Right lobe of liver (tissue), 6 donors: ENCODE results near the gene TRMT5. TPM values are rescaled to one million over a fixed set of nuclear protein-coding genes. Genes with fewer than 3 reads are reported as not detected.

ENCODE experiments used
- ATAC-seq, 4 donors: fragments of 200-7000 bp; cut with Tn5 transposase; one replicate each; pipeline ENCODE4 v1.9.1; 2020; ENCODE audit warnings: mild to moderate bottlenecking in 4 of 4, moderate library complexity in 4 of 4
- DNase-seq, 3 donors: peaks; one replicate each; pipeline ENCODE4 v3.0.0-alpha.2; 2020
- H3K27ac ChIP-seq, 3 donors: fragments of 200-600 bp; one replicate each; pipeline ENCODE4 v1.8.0; 2022
- H3K27me3 ChIP-seq, 2 donors: fragments of 200-600 bp; one replicate each; pipeline ENCODE4 v1.8.0; 2022
- H3K36me3 ChIP-seq, 4 donors: fragments of 200-600 bp; sonication (generic) in 1 of 4; one replicate each; pipeline versions ENCODE4 v1.5.1 to v1.8.0; 2017 to 2022; ENCODE audit warnings: control low read depth in 1 of 4
- H3K4me1 ChIP-seq, 4 donors: fragments of 200-600 bp; sonication (generic) in 1 of 4; one replicate each; pipeline versions ENCODE4 v1.5.1 to v1.8.0; 2017 to 2022; ENCODE audit warnings: control low read depth in 1 of 4
- H3K4me3 ChIP-seq, 3 donors: fragments of 200-600 bp; one replicate each; pipeline ENCODE4 v1.8.0; 2022
- H3K9me3 ChIP-seq, 4 donors: fragments of 200-600 bp; sonication (generic) in 1 of 4; one replicate each; pipeline versions ENCODE4 v1.5.1 to v1.8.0; 2017 to 2022; ENCODE audit warnings: control low read depth in 1 of 4
- POLR2A ChIP-seq: fragments of 450-650 bp; IDR thresholded peaks from one replicate; pipeline ENCODE4 v1.6.1; 2017; ENCODE audit warnings: antibody characterized with exemption, mild to moderate bottlenecking
- WGBS: methylation state at CpG from one replicate; pipeline ENCODE4 v1.1.6; 2018; ENCODE audit warnings: low coverage, low lambda C conversion rate; ENCODE audit not compliant: insufficient coverage; ENCODE audit errors: missing lambda C conversion rate; 5-methylcytosine and 5-hydroxymethylcytosine counted together
- intact Hi-C, 2 donors: fragments of 100-400 bp; cut with DNase I; formaldehyde crosslinking; loops; one replicate each; pipeline versions ENCODE4 v1.11.2 to v1.14.1; 2022
- total RNA-seq, 6 experiments: library from RNA; depleted of rRNA in 2 of 6; stranded (reverse); fragments of >200 nt in 2 of 6; fragmentation: NEBNext Ultra II Directional in 3 of 6; extraction: Animal tissue kit (Norgen Biotek cat#: 25700) in 3 of 6; gene quantifications; one replicate each; pipeline versions ENCODE4 v1.1.0 to v1.2.4, GENCODE V29; 2016 to 2023
- TF ChIP-seq, protein P1 (sequence below), 4 donors: fragments of 200-600 bp in 3 of 4; fragments of 450-650 bp in 1 of 4; IDR thresholded peaks; one replicate each; pipeline versions ENCODE4 v1.5.1 to v1.8.0; 2016 to 2022; ENCODE audit warnings: antibody characterized with exemption in 4 of 4, mild to moderate bottlenecking in 2 of 4
- donor health status: DM: no; HTN: yes; CAD: no.
- donor health status: DM: no; HTN: no; CAD: no.
- donor health status: DM: no; HTN: no; CAD: no.
- donor health status: DM: no; HTN: yes; CAD: no.
- donor health status: DM: no; HTN: yes; CAD: no.

The TRMT5 gene
- total RNA-seq, 6 experiments from 2014 or later, result 4.3 to 7.6 (median 5.5) TPM

DNA sequence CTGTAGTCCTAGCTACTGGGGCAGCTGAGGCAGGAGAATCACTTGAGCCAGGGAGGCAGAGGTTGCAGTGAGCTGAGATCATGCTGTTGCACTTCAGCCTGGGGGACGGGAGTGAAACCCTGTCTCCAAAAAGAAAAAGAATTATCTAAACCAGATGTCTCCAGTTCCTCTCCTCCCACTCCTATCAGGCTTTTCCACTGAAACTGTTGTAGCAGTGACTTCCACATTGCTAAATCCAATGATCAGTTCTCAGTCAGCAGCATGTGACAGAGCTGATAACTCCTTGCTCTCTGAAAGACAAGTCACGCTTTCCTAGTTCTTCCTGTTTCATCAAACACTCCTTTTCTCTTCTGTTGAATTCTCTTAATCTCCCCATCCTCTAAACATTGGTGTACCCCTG is 8.7 kb upstream of the TRMT5 start:
- H3K36me3 ChIP-seq, result peaks cover 0 to 8% (median 0%) of the 10 kb centered on the region in 4 donors
- H3K27me3 ChIP-seq, result no peaks in the 10 kb centered on the region
- TF ChIP-seq, protein P1, sequence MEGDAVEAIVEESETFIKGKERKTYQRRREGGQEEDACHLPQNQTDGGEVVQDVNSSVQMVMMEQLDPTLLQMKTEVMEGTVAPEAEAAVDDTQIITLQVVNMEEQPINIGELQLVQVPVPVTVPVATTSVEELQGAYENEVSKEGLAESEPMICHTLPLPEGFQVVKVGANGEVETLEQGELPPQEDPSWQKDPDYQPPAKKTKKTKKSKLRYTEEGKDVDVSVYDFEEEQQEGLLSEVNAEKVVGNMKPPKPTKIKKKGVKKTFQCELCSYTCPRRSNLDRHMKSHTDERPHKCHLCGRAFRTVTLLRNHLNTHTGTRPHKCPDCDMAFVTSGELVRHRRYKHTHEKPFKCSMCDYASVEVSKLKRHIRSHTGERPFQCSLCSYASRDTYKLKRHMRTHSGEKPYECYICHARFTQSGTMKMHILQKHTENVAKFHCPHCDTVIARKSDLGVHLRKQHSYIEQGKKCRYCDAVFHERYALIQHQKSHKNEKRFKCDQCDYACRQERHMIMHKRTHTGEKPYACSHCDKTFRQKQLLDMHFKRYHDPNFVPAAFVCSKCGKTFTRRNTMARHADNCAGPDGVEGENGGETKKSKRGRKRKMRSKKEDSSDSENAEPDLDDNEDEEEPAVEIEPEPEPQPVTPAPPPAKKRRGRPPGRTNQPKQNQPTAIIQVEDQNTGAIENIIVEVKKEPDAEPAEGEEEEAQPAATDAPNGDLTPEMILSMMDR (IDR thresholded peaks at IDR 0.05), result no peak
- no peak for TF ChIP-seq POLR2A
- intact Hi-C loops, result no loop called here
- no peak for DNase-seq
- H3K4me3 ChIP-seq, result no peak overlapping the region
- H3K9me3 ChIP-seq, result no peaks in the 10 kb centered on the region
- 79% methylated on average over 1 of the region's 2 CpGs for WGBS
- peak in 2 of 4 donors; percentile 39 to 48 for ATAC-seq
- H3K27ac ChIP-seq, result no peak overlapping the region
- H3K4me1 ChIP-seq, result no peaks in the 10 kb centered on the region

GRCh38 chr14:60986500-60986899 is 5.6 kb upstream of the TRMT5 start:
- ATAC-seq, result no peak
- H3K36me3 ChIP-seq, result peaks cover 0 to 8% (median 0%) of the 10 kb centered on the region in 4 donors
- H3K4me1 ChIP-seq, result peaks cover 0 to 6% (median 2%) of the 10 kb centered on the region in 4 donors
- no peak for DNase-seq
- H3K27ac ChIP-seq, result no peak overlapping the region
- WGBS, result 100% methylated on average over 2 of the region's 2 CpGs
- no peak for TF ChIP-seq POLR2A
- TF ChIP-seq, protein P1 (IDR thresholded peaks at IDR 0.05), result no peak
- no peak overlapping the region for H3K4me3 ChIP-seq
- H3K27me3 ChIP-seq, result no peaks in the 10 kb centered on the region
- H3K9me3 ChIP-seq, result no peaks in the 10 kb centered on the region
- intact Hi-C loops, result no loop called here

DNA sequence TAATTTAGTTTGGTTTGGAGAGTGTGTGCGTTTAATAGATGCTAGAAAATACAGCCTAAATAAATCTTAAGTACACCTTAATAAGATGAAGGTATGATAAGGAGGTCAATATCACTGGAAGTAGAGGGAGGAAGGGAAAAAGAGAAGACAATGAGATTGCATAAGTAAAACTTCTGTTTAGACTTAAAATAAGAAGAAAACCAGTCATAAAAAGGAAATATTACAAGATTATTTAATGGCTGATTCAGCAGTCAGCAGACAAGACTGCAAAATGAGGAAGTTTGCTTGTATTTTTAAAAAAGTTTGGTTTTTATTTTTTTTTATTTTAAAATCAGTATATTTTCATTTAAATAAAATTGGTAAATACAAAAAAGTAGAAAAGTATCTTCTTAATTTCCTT is 3.3 kb upstream of the TRMT5 start:
- WGBS, result 77% methylated on average over 1 of the region's 1 CpG
- ATAC-seq, result no peak
- no peak for DNase-seq
- Histone ChIP-seq H3K9me3 (no peaks in the 10 kb centered on the region), H3K4me1 (peaks cover 0 to 6% (median 2%) of the 10 kb centered on the region in 4 donors), H3K27ac (no peak overlapping the region), H3K27me3 (no peaks in the 10 kb centered on the region), H3K4me3 (no peak overlapping the region), H3K36me3 (peaks cover 0 to 6% (median 0%) of the 10 kb centered on the region in 4 donors)
- TF ChIP-seq, protein P1 (IDR thresholded peaks at IDR 0.05), result no peak
- TF ChIP-seq POLR2A, result no peak
- intact Hi-C loops, result no loop called here

- H3K27ac ChIP-seq, result peak overlapping the region in 2 of 3 donors; percentile 68 to 79
- peaks cover 0 to 6% (median 2%) of the 10 kb centered on the region in 4 donors for H3K4me1 ChIP-seq
- DNase-seq, result no peak
- intact Hi-C loops, result no loop called here
- peak overlapping the region; percentile 81 to 87 (median 81) for H3K4me3 ChIP-seq
- H3K36me3 ChIP-seq, result peaks cover 0 to 6% (median 0%) of the 10 kb centered on the region in 4 donors
- no peaks in the 10 kb centered on the region for H3K27me3 ChIP-seq
- WGBS, result 16% methylated on average over 11 of the region's 12 CpGs
- ATAC-seq, result peak in 2 of 4 donors; percentile 14 to 21
- no peak for TF ChIP-seq POLR2A
- TF ChIP-seq, protein P1 (IDR thresholded peaks at IDR 0.05), result no peak
- no peaks in the 10 kb centered on the region for H3K9me3 ChIP-seq
These were observed 965 bp upstream of the TRMT5 start for GRCh38 chr14:60981633-60982455.
